ENCODE measurements around the gene OSGIN1.
"Not testable (repeated sequence)": the region's sequence is repeated elsewhere in the genome, so short reads cannot be mapped to it uniquely, and the experiment has no call there.

OSGIN1 gene

DNA sequence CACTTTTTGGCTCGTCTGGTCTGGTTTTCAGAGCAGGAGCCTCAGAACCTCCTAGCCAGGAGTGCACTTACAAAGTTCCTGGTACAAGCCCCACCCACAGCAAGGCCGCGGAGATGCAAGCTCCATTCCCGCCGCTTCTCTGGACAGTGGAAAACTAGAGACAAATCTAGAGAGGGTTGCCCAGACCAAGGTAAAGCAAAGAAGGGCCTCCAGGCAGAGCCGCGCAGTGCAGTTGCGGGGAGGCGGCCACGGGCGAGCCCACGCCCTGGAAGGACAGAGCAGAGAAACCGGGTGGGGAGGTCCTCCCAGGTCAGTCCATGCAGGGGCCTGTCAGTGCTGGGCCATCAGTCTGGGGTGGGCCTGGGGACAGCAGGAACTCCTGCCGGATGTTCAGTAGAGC is 11.0 kb upstream of the OSGIN1 start:
- DNase-seq (ENCODE audit: low spot score) = no peak

DNA sequence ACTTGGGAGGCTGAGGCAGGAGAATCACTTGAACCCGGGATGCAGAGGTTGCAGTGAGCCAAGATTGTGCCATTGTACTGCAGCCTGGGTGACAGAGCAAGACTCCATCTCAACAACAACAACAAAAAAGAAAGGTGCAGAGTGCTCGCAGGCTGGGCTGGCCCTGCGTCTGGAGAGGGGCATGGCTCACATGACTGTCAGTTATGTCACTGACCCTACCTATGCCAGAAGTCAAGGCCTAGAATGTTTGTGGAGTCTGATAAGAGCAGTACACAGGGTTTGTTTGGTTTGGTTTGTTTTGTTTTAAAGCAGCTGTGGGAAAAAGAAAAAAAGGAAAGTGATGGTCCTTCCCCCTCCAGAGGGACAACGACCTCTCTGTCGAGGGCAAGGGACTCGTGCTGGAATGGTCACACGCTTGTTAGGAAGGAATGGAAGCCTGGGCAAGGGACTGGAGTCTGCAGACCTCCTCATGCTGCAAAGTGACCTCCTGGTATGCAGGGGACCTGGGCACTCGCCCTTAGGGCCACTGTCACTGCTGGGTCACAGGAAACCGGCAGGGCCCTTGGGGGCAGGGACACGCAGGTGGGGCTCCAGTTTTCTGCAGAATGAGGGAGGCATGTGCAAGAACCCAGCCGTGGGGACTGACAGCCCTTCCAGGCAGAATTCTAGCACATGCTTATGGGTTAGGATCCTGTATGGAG is 10.1 kb upstream of the OSGIN1 start:
- no peak for DNase-seq (ENCODE audit: low spot score)

DNA sequence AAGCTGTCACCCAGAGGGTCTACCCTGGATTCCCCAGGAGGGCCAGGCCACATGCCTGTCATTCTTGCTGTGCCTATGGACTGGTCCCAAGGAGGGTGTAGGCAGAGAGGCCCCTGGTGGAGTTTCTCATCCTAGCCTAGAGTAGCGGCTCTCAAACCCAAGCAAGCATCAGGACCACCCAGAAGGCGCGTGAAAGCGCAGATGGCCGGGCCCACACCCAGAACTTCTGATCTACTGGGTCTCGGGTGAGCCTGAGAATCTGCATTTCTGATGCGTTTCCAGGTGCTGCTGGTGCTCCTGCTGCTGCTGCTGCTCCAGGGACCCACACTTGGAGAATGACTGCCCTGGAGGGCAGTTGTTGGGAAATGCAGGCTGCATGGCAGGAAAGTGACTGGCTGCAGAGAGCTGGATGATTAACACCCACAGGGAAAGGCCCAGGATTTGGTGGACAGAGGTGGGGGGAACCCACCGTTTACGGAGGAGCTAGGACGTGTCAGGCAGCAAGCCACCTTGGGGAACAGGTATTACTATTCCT is 9.5 kb upstream of the OSGIN1 start:
- DNase-seq (ENCODE audit: low spot score) = no peak

DNA sequence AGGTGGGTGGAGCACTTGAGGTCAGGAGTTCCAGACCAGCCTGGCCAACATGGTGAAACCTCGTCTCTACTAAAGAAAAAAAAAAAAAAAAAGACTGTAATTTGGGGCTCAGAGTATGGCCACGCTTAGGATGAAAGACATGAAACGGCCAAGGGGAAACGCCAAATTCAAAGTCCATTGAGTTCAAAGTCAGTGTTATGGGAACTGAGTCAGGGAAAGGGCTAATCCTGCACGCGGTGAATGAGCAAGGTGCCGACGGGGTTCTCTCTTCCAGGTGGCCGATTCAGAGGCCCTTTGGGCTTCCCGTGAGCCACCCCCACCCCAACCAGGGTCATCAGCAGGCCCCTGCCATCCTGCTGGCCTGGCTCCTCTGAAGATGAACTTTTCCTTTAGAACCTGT is 7.5 kb upstream of the OSGIN1 start:
- DNase-seq (ENCODE audit: low spot score) = no peak

DNA sequence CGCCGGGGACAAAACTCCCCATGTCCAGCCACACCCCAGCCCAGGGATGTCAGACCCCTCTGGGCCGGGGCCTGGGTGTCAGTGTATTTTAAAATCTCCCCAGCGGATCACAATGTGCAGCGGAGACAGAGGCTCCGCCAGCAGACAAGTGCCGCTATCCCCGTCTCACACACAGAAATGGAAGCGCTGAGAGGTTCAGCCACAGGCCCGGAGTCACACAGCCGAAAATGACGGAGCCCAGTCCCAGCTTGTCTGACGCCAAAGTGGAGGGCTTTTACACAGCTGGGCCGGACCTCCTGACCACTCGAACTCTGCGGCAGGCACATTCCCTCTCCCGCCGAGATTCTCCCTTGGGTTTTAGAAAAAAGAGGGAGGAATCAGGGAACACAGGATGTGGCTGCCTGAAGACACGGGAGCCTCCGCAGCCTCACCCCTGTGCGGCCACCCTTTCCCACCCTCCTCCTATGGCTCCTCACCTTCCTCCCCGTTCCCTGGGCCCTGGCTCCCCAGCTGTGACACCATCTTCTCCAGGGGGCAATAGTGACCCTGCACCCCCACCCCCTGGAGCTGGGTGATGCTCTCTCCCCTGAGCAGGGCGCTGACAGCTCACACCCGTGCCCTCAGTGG is 6.8 kb upstream of the OSGIN1 start:
- no peak for DNase-seq (ENCODE audit: low spot score)

DNA sequence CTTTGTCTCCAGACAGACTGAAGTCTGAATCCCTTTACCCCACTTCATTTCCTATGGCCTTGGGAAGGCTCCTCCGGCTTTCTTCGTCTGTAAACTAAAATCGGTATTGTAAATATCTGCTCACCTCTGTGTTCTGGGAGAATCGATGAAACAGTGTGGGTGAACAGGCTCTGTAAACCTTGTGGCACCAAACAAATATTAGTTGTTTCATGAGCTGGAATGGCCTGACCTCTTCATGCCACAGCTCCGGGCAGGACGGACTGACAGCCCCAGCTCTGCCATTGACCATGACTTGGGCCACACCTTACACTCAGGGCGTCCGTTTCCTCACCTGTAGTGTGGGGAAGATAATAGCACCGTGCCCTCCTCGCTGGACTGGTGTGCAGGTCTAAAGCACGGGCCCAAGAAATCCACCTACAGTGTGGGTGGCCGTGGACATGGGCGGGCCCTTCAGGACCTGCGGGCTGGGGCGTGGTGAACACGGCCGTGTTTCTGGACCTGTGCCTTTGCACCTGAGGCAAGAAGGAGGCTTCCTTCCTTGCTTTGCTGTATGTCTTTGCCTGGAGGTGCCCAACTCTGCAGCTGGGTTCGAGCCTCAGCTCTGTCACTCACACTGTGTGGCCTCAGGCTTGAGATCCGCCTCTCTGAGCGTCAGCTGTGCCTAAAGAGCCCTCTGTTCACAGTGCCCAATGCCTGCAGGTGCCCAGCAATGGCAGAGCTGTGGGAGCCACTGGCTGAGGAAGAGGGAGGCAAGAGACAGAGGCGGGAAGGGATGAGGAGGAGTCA is 6.1 kb upstream of the OSGIN1 start:
- DNase-seq (ENCODE audit: low spot score) = no peak

DNA sequence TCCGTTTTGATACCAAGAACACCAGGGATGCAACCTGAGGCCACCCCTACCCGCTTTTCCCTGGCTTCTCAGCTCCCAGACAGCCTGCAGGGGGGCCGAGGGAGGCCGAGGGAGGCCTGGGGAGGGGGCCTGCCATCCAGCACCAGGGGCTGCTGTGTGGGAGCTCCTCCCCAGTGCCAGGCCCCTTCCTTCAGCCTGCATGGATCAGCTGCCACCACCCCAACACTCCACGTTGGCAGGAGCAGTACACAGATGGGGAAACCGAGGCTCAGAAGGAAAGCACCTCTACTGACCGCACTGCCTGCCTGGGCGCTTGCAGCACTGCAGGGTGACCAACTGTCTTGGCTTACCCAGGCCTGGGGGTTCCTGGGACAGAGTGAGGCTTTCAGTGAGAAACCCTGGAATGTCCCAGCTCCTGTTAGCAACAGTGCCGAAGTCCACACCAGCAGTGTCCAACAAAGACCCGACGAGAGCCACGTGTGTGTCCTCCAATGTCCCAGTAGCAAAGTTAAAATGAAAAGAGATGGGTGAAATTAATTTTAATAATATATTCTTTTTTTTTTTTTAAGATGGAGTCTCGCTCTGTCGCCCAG is 5.3 kb upstream of the OSGIN1 start:
- no peak for DNase-seq (ENCODE audit: low spot score)

DNA sequence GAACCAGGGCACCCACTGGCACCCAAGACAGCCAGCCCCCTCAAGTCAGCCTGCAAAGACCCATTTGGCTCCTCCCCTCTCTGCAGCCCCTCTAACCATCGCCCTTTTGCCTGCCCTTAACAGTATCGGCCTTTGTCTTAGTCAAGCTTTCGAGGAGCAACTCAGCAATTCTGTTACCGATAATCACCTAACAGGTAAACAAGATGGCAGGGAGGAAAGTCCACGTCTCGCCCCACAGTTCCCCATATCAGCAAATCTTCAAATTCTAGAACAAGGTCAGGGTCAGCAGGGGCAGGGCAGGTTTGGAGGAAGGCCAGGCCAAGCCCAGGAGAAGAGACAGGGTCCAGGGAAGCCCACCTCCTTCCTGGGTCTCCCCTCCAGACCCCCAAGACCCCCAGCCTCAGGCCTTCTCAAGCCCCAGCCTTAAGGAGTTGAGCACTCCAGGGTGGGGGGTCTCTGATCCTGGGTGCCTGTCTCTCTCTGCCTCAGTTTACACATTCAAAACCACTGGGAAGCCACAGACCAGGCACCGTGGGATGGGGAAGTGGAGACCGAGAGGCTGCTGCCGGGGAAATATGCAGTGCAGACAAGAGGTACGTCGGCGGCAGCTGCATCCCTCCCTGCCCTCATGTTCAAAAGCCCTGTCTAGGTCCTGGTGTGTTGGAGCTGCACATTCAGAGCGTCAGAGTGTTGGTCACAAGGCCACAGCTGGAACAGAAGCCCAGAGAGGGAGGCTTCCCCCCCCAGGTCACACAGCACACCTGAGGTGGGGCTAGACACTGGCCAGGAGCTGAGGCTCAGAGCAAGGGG is 3.9 kb upstream of the OSGIN1 start:
- no peak for DNase-seq (ENCODE audit: low spot score)

DNA sequence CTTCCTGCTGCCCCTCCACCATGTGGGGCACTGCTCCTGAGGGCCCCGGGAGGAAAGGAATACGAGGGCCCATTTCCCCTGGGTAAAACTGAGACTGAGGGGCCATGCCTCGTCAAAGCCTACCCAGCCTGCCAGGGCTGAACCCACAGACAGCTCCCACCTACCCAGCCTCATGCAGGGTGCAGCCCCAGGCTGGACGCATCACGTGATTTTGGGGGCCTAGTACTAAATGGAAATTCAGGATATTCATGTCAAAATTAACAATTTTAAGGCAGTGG is 3.4 kb upstream of the OSGIN1 start:
- no peak for DNase-seq (ENCODE audit: low spot score)

DNA sequence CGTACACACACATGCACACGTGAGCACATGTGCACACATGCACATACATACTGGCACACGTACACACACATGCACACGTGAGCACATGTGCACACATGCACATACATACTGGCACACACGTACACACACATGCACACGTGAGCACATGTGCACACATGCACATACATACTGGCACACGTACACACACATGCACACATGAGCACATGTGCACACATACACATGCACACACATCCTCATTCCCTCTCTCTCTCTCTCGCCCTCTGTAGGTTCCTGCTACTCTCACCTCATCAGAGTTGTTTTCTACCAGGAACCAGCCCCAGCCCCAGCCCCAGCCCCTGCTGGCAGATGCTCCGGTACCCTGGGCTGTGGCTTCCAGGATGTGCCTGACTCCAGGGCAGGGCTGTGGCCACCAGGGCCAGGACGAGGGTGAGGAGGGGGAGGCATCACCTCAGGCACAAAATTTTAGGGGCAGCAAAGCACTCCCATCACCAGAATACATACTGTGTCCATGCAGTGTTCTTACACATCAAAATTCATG is 2.1 kb upstream of the OSGIN1 start:
- not testable (repeated sequence) for DNase-seq (ENCODE audit: low spot score)

DNA sequence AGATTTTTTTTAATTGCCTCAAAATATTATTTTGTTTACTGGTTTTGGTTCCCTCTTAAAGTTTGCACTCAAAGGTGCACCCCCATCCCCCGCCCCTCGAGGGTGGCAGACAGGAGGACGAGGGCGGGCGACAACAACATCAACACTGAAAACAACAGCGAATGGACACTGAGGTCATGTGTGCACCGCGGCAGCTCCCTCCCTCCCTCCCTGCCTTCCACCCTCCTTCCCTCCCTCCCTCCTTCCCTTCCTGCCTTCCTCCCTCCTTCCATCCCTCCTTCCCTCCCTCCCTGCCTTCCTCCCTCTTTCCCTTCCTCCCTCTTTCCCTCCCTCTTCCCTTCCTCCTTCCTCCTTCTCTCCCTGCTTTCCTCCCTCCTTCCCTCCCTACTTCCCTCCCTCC is 1.5 kb upstream of the OSGIN1 start:
- no peak for DNase-seq (ENCODE audit: low spot score)

DNA sequence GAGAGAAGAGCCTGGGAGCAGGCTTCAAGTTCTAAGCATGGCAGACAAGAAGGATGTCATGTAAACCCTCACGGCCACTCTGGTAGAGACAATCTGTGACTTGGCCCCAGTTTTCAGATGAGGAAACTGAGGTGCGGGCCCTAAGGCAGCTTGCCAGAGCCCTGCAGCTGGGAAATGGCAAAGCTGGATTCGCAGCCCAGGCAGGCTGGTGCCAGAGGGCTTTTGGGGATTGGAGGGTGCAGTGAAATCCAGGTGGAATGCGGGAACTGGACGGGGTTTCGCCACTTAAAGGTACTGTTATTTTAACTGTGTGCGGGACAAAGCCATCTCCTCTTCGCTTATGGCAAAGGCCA is 477 bp upstream of the OSGIN1 start:
- DNase-seq (ENCODE audit: low spot score) = no peak

DNA sequence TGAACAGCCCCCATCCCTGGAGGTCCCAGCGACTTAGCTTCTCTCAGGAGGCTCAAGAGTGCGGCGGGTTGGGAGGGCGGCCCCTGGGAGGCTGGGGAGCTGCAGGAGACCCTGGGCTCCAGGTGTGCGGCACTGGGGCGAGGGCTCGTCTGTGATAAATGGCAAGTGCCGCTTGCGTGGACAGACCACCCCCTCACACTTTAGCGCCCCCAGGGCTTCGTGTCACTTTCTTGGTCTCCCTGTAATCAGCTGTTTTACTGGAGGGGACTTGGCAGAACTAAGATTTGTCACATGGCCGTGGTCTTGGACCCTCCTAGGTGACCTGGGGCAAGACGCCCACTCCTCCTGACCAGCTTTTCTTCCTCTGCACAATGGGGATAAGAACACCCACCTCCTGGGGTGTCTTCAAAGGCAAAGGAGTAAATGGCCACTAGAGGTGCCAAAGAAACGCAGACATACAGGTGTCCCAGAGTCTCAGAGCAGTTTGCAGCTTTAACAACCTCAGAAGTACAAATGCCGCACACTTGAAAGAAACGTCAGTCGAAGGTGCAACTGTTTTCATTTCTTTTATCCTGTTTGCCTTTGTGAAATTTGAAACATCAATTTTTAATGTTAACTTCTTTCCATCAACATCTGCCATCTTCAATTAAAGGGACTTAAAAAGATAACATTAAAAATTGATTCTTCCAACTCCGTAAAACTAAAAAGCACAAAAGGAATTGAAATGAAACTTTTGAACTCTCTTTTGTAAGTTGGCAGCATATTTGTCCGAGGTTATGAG is 946 bp downstream of the OSGIN1 start:
- peak; percentile 36 for DNase-seq (ENCODE audit: low spot score)

DNA sequence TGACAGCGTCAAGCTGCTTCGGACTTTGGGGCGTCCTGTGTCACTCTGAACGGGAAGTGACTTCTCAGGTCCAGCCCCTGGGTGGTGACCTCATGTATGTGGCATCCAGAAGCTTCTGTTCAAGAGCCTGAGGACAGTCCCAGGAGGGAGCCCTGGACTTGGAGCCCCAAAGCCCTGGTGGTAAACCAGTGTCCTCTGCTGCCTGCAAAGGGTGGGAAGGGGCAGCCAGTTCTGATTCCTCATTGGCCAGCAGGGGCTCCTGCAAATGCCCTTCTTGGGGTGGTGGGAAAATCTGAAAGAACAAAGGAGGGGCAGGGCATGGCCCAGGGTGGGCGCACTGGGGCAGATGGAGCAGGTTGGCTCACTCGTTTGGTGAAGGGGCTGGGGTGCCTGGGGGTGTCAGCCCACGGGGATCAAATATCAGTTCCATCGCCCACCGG is 1.6 kb downstream of the OSGIN1 start:
- no peak for DNase-seq (ENCODE audit: low spot score)

DNA sequence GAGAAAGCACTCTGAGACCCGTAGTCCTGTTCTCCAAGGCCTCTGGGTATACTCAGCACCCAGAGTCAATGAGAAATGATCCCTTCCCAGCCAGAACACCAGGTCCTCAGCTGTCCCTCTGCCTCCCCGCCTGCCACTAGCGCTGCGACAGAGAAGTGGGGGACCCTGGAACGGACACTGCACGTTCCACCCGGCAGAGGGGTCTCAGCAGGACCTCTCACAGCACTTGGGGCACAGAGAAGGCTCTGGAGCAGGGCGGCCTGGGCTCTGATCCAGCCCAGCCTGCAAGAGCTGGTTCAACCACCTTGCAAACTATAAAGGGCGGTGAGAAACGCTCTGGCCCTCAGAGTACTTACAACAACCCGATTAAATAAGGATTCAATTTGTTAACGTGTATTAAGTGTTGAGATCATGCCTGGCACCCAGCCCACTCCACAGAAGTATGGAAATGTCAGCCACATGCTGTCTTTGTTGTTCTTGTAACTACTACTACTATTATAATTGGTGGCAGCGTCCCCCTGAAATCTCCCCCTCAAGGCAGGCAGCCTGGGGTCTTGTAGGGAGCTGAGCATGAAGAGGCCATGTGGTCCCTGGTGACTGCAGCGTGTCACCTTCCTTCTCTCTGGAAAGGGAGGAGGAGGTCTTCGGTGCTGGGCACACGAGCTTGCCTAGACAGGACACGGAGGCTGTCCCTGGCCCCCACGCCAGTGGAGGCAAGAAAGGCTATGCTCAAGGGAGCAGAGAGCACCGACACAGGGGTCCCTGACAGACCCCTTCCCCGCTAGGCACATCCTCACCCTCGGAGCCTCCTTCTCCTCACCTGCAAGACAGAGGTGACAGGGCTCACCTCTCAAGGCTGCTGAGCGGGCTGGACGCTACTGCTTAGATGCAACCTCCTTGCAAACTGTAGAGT is 2.4 kb downstream of the OSGIN1 start:
- DNase-seq (ENCODE audit: low spot score) = no peak

DNA sequence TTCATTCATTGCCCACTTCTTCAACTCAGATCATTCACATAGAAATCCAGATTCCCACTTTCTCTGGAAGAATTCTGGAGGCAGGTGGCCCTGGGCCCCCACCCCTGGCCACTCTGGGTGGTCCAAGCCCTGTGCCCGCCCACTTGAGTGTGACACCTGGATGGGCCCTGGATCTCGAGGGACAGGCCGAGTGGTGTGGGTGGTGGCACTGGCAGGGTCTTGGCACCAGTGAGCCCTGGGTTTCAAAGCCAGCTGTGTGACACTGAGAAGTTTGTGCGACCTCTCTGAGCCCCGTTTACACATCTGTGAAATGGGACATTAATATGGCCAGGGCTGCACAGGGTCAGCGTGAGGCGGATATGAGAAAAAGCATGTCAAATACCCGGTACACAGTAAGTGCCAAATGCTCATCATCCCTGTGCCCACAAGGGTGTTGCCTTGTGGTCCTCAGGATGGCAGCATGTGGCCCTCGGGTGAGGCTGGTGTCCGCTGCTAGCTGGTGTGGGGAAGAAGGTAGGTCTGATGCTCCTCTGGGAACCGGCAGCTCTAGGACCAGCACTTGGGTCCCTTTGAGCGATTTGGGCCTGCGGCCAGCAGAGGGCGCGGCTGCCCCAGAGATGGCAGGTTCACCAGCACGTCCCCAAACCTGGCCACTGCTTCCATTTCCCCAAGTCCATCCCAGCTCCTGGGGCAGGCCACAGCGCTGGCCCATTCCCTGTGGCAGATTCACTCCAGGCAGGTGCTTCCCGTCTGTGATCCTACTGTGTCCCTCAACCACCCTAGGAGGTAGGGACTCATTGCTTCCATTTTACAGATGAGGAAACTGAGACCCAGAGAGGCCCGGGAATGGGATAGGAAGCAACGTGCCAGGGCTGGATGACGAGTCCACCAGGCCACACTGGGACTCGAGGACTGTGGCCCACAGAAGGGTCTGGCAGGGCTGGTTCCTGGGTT is 3.6 kb downstream of the OSGIN1 start:
- peak; percentile 80 for DNase-seq (ENCODE audit: low spot score)

DNA sequence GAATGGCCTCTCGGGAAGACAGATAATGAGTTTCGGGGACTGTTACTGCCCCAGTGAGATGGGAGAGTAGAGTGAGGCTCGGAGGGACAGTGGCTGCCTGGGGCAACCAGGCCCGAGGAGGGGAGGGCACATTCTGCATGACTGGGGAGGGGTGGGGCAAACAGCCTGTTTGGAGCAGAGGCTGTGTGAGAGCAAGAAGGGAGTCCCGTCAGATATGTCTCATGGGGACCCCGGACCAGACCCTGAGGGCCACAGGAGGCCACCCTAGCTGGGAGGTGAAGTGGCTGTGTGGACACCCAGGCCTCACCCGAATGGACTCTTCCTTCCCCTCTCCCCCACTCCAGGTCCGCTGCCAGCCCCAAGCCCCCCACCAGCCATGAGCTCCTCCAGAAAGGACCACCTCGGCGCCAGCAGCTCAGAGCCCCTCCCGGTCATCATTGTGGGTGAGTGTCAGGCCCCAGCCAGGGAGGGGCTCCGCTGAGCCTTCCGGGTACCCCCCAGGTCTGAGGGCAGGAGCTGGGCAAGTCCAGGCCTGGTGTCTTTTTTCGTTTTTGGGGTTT is 4.3 kb downstream of the OSGIN1 start:
- no peak for DNase-seq (ENCODE audit: low spot score)

DNA sequence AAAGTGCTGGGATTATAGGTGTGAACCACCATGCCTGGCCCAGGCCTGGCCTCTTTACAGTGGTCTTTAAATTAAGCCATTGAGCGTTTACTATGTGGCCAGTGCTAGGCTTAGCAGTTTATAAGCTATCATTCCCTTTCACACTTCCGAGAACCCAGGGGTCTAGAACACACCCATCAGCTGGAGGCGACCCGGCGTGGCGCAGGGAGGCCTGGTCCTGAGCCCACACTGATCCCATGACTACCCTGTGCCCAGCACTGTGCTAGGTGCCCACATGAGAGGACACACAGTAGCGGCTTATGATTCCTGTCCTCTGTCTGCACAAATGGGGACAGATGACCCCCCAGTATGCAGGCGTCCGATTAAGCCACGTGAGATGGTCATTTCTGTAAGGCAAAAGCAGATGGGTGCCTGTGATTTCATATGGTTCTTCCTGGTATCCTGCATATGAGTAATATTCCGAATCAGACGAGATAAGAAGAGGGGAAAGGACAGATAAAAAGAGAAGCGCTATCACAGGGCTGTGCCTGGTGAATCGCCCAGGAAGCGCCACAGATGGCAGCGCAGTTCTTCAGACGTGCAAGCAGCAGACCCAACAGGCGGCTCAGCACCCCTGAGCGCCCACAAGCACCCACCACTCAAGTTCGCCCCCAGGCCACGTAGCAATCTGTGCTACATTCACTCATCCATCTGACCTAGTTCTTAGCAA is 5.3 kb downstream of the OSGIN1 start:
- no peak for DNase-seq (ENCODE audit: low spot score)
